Measurements from ENCODE around the gene SH2D5.
A peak's percentile ranks its signal among the peaks of the same experiment; 100 is the strongest.
"Not testable (repeated sequence)": the region's sequence is repeated elsewhere in the genome, so short reads cannot be mapped to it uniquely, and the experiment has no call there.

Gene SH2D5

GRCh38 chr1:20680269-20680668, 52.2 kb downstream of the SH2D5 start:
- H3K27me3 ChIP-seq (ENCODE audit: insufficient read depth, poor library complexity, severe bottlenecking), result no peaks in the 10 kb centered on the region
- no peak overlapping the region for H3K4me3 ChIP-seq (replicated peaks; ENCODE audit: insufficient read depth, low read length)
- H3K27ac ChIP-seq (replicated peaks), result no peak overlapping the region
- TF ChIP-seq GABPA (IDR thresholded peaks at IDR 0.05; ENCODE audit: low read depth) (no peak), POLR2AphosphoS5 (IDR thresholded peaks at IDR 0.05; ENCODE audit: low read depth) (no peak), SPI1 (IDR thresholded peaks at IDR 0.05; ENCODE audit: borderline replicate concordance, low read depth) (no peak)
- TF ChIP-seq, protein P1, sequence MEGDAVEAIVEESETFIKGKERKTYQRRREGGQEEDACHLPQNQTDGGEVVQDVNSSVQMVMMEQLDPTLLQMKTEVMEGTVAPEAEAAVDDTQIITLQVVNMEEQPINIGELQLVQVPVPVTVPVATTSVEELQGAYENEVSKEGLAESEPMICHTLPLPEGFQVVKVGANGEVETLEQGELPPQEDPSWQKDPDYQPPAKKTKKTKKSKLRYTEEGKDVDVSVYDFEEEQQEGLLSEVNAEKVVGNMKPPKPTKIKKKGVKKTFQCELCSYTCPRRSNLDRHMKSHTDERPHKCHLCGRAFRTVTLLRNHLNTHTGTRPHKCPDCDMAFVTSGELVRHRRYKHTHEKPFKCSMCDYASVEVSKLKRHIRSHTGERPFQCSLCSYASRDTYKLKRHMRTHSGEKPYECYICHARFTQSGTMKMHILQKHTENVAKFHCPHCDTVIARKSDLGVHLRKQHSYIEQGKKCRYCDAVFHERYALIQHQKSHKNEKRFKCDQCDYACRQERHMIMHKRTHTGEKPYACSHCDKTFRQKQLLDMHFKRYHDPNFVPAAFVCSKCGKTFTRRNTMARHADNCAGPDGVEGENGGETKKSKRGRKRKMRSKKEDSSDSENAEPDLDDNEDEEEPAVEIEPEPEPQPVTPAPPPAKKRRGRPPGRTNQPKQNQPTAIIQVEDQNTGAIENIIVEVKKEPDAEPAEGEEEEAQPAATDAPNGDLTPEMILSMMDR (IDR thresholded peaks at IDR 0.05; ENCODE audit: insufficient read depth, low read length), result no peak
- TF ChIP-seq, protein P2, sequence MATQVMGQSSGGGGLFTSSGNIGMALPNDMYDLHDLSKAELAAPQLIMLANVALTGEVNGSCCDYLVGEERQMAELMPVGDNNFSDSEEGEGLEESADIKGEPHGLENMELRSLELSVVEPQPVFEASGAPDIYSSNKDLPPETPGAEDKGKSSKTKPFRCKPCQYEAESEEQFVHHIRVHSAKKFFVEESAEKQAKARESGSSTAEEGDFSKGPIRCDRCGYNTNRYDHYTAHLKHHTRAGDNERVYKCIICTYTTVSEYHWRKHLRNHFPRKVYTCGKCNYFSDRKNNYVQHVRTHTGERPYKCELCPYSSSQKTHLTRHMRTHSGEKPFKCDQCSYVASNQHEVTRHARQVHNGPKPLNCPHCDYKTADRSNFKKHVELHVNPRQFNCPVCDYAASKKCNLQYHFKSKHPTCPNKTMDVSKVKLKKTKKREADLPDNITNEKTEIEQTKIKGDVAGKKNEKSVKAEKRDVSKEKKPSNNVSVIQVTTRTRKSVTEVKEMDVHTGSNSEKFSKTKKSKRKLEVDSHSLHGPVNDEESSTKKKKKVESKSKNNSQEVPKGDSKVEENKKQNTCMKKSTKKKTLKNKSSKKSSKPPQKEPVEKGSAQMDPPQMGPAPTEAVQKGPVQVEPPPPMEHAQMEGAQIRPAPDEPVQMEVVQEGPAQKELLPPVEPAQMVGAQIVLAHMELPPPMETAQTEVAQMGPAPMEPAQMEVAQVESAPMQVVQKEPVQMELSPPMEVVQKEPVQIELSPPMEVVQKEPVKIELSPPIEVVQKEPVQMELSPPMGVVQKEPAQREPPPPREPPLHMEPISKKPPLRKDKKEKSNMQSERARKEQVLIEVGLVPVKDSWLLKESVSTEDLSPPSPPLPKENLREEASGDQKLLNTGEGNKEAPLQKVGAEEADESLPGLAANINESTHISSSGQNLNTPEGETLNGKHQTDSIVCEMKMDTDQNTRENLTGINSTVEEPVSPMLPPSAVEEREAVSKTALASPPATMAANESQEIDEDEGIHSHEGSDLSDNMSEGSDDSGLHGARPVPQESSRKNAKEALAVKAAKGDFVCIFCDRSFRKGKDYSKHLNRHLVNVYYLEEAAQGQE (IDR thresholded peaks at IDR 0.05; ENCODE audit: insufficient replicate concordance, low read depth), result no peak
- no peak for DNase-seq (ENCODE audit: low read depth in 1 of 2, low spot score in 1 of 2)

DNA sequence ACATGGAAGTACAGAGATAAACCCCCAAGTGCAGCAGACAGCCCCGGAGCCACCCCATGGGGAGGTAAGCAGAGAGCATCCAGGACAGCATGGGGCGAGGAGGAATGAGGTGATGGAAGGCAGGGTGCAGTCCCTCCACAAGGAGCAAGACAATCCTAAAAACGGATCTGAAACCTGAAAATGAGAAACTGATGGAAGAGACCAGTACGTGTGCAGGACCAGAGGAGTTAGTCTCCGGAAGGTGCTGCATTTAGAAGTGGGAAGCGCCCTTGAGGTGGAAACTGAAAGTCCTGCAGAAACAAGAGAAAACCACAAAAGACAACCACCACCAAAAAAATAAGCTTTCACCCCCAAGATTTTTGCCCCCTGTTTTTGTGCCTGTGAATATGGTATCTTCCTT, 53.9 kb downstream of the SH2D5 start:
- peak in 1 of 2 experiments; percentile 39 for DNase-seq (ENCODE audit: low read depth in 1 of 2, low spot score in 1 of 2)
- TF ChIP-seq, protein P1 (IDR thresholded peaks at IDR 0.05; ENCODE audit: insufficient read depth, low read length), result no peak
- no peak for TF ChIP-seq POLR2AphosphoS5 (IDR thresholded peaks at IDR 0.05; ENCODE audit: low read depth)
- no peak for TF ChIP-seq SPI1 (IDR thresholded peaks at IDR 0.05; ENCODE audit: borderline replicate concordance, low read depth)
- TF ChIP-seq, protein P2 (IDR thresholded peaks at IDR 0.05; ENCODE audit: insufficient replicate concordance, low read depth), result no peak
- no peak for TF ChIP-seq GABPA (IDR thresholded peaks at IDR 0.05; ENCODE audit: low read depth)
- Histone ChIP-seq H3K27me3 (ENCODE audit: insufficient read depth, poor library complexity, severe bottlenecking) (no peaks in the 10 kb centered on the region), H3K4me3 (replicated peaks; ENCODE audit: insufficient read depth, low read length) (peak overlapping the region; percentile 8), H3K27ac (replicated peaks) (no peak overlapping the region)

DNA sequence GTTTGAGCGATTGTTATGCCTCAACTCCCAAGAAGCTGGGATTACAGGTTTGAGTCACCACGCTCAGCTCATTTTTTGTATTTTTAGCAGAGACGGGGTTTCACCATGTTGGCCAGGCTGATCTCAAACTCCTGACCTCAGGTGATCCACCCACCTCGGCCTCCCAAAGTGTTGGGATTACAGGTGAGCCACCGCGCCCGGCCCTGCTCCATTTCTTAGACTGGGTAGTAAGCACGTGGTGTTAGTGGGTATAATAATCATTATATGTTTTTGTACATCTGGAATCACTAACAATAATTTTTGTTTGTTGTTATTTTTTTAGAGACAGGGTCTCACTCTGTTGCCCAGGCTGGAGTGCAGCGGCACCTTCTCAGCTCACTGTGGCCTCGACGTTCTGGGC, 58.9 kb downstream of the SH2D5 start:
- H3K4me3 ChIP-seq (replicated peaks; ENCODE audit: insufficient read depth, low read length); H3K27me3 ChIP-seq (ENCODE audit: insufficient read depth, poor library complexity, severe bottlenecking); DNase-seq (ENCODE audit: low read depth in 1 of 2, low spot score in 1 of 2); H3K27ac ChIP-seq (replicated peaks): not testable (repeated sequence)

GRCh38 chr1:20672265-20672632, 60.3 kb downstream of the SH2D5 start:
- TF ChIP-seq GABPA (IDR thresholded peaks at IDR 0.05; ENCODE audit: low read depth), result no peak
- TF ChIP-seq POLR2AphosphoS5 (IDR thresholded peaks at IDR 0.05; ENCODE audit: low read depth), result no peak
- TF ChIP-seq SPI1 (IDR thresholded peaks at IDR 0.05; ENCODE audit: borderline replicate concordance, low read depth), result no peak
- TF ChIP-seq, protein P2 (IDR thresholded peaks at IDR 0.05; ENCODE audit: insufficient replicate concordance, low read depth), result no peak
- TF ChIP-seq, protein P1 (IDR thresholded peaks at IDR 0.05; ENCODE audit: insufficient read depth, low read length), result no peak
- no peak for DNase-seq (ENCODE audit: low read depth in 1 of 2, low spot score in 1 of 2)
- no peak overlapping the region for H3K27ac ChIP-seq (replicated peaks)
- no peak overlapping the region for H3K4me3 ChIP-seq (replicated peaks; ENCODE audit: insufficient read depth, low read length)
- no peaks in the 10 kb centered on the region for H3K27me3 ChIP-seq (ENCODE audit: insufficient read depth, poor library complexity, severe bottlenecking)
